H1 (cell line): ENCODE results near the gene C2CD5. TPM values are rescaled to one million over a fixed set of nuclear protein-coding genes. Genes with fewer than 3 reads are reported as not detected.

Experiments used
- CEBPB ChIP-seq: IDR thresholded peaks from 2 replicates; pipeline ENCODE4 v1.6.1; 2012; ENCODE audit warnings: low read depth, low read length
- EGR1 ChIP-seq: IDR thresholded peaks from 2 replicates; pipeline ENCODE4 v1.6.1; 2011; ENCODE audit warnings: low read depth, low read length, borderline replicate concordance
- POLR2A ChIP-seq, 2 experiments: IDR thresholded peaks; 1 replicate in 1 of 2; 2 replicates in 1 of 2; pipeline ENCODE4 v1.6.1; 2011; ENCODE audit warnings: low read depth in 2 of 2, low read length in 2 of 2, mild to moderate bottlenecking in 2 of 2; ENCODE audit errors: control extremely low read depth in 1 of 2
- SAP30 ChIP-seq: fragments of 300-600 bp; sonication (generic); IDR thresholded peaks from 2 replicates; pipeline ENCODE4 v1.7.1; 2012; ENCODE audit warnings: low read length, moderate library complexity, mild to moderate bottlenecking, inconsistent platforms; ENCODE audit not compliant: insufficient read depth, insufficient replicate concordance
- SRF ChIP-seq: IDR thresholded peaks from 2 replicates; pipeline ENCODE4 v1.6.1; 2011; ENCODE audit warnings: mild to moderate bottlenecking, low read depth, low read length, moderate library complexity
- TEAD4 ChIP-seq: IDR thresholded peaks from 2 replicates; pipeline ENCODE4 v1.6.1; 2012; ENCODE audit warnings: low read depth, low read length, inconsistent platforms, mixed read lengths
- polyA plus RNA-seq, 7 experiments: library from polyadenylated mRNA; depleted of rRNA in 3 of 7; stranded (reverse) in 5 of 7; unstranded in 2 of 7; fragments of >200 nt in 5 of 7; fragments of 200-250 nt in 2 of 7; gene quantifications; 1 replicate in 5 of 7; 2 replicates in 1 of 7; 4 replicates in 1 of 7; pipeline versions ENCODE4 v1.2.1 to v1.2.3, GENCODE V29; 2011 to 2013; ENCODE audit warnings: missing spikeins in 2 of 7, mixed read lengths in 2 of 7
- total RNA-seq: library from RNA; stranded (reverse); fragmentation: NEBNext Ultra II Directional; extraction: Animal tissue kit (Norgen Biotek cat#: 25700); gene quantifications from 2 replicates; pipeline ENCODE4 v1.2.1, GENCODE V29; 2021
- TF ChIP-seq, protein P1 (sequence below): fragments of 300-600 bp; sonication (generic); IDR thresholded peaks from 2 replicates; pipeline ENCODE4 v1.7.1; 2012; ENCODE audit warnings: low read length, moderate library complexity, mild to moderate bottlenecking, inconsistent platforms; ENCODE audit not compliant: insufficient replicate concordance

Gene C2CD5
- total and polyA plus RNA-seq, 2 of the 8 experiments (the other 6 are each of a cell fraction or from before 2014, with no cell fraction given): 21.9 to 45.9 TPM

DNA sequence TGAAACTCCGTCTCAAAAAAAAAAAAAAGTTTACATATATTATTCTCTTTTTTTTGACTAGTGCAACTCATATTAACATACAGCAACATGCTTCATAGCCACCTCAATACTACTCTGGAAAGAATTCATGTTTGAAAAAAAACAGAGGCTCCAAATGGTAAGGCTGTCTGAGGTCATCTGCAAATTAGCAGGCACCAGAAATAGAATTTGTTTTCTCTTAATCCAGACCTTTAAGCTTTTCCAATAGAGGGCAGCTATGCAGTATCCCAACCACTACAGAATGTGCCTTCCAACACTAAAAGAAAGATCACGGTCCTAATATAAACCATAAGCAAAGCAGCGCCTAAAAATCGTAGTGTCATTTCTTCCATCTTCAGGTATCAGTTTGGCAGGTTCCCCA is 12.0 kb downstream of the C2CD5 start (continued):
- TF ChIP-seq, protein P1, sequence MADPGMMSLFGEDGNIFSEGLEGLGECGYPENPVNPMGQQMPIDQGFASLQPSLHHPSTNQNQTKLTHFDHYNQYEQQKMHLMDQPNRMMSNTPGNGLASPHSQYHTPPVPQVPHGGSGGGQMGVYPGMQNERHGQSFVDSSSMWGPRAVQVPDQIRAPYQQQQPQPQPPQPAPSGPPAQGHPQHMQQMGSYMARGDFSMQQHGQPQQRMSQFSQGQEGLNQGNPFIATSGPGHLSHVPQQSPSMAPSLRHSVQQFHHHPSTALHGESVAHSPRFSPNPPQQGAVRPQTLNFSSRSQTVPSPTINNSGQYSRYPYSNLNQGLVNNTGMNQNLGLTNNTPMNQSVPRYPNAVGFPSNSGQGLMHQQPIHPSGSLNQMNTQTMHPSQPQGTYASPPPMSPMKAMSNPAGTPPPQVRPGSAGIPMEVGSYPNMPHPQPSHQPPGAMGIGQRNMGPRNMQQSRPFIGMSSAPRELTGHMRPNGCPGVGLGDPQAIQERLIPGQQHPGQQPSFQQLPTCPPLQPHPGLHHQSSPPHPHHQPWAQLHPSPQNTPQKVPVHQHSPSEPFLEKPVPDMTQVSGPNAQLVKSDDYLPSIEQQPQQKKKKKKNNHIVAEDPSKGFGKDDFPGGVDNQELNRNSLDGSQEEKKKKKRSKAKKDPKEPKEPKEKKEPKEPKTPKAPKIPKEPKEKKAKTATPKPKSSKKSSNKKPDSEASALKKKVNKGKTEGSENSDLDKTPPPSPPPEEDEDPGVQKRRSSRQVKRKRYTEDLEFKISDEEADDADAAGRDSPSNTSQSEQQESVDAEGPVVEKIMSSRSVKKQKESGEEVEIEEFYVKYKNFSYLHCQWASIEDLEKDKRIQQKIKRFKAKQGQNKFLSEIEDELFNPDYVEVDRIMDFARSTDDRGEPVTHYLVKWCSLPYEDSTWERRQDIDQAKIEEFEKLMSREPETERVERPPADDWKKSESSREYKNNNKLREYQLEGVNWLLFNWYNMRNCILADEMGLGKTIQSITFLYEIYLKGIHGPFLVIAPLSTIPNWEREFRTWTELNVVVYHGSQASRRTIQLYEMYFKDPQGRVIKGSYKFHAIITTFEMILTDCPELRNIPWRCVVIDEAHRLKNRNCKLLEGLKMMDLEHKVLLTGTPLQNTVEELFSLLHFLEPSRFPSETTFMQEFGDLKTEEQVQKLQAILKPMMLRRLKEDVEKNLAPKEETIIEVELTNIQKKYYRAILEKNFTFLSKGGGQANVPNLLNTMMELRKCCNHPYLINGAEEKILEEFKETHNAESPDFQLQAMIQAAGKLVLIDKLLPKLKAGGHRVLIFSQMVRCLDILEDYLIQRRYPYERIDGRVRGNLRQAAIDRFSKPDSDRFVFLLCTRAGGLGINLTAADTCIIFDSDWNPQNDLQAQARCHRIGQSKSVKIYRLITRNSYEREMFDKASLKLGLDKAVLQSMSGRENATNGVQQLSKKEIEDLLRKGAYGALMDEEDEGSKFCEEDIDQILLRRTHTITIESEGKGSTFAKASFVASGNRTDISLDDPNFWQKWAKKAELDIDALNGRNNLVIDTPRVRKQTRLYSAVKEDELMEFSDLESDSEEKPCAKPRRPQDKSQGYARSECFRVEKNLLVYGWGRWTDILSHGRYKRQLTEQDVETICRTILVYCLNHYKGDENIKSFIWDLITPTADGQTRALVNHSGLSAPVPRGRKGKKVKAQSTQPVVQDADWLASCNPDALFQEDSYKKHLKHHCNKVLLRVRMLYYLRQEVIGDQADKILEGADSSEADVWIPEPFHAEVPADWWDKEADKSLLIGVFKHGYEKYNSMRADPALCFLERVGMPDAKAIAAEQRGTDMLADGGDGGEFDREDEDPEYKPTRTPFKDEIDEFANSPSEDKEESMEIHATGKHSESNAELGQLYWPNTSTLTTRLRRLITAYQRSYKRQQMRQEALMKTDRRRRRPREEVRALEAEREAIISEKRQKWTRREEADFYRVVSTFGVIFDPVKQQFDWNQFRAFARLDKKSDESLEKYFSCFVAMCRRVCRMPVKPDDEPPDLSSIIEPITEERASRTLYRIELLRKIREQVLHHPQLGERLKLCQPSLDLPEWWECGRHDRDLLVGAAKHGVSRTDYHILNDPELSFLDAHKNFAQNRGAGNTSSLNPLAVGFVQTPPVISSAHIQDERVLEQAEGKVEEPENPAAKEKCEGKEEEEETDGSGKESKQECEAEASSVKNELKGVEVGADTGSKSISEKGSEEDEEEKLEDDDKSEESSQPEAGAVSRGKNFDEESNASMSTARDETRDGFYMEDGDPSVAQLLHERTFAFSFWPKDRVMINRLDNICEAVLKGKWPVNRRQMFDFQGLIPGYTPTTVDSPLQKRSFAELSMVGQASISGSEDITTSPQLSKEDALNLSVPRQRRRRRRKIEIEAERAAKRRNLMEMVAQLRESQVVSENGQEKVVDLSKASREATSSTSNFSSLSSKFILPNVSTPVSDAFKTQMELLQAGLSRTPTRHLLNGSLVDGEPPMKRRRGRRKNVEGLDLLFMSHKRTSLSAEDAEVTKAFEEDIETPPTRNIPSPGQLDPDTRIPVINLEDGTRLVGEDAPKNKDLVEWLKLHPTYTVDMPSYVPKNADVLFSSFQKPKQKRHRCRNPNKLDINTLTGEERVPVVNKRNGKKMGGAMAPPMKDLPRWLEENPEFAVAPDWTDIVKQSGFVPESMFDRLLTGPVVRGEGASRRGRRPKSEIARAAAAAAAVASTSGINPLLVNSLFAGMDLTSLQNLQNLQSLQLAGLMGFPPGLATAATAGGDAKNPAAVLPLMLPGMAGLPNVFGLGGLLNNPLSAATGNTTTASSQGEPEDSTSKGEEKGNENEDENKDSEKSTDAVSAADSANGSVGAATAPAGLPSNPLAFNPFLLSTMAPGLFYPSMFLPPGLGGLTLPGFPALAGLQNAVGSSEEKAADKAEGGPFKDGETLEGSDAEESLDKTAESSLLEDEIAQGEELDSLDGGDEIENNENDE: no peak
- no peak for TF ChIP-seq SRF
- no peak for TF ChIP-seq SAP30
- no peak for TF ChIP-seq EGR1
- TF ChIP-seq CEBPB: no peak
- no peak for TF ChIP-seq TEAD4
- no peak for TF ChIP-seq POLR2A (IDR thresholded peaks at IDR 0.05; ENCODE audit: control extremely low read depth in 1 of 2, low read depth in 2 of 2, low read length in 2 of 2)
- TF ChIP-seq, all 59 proteins: peak for 0
